Activated CD4-positive, alpha-beta T cell treated with anti-CD3 and anti-CD28 coated beads for 36 hours (primary cell): ENCODE measurements around the gene ATP6V1G3. TPM values are rescaled to one million over a fixed set of nuclear protein-coding genes. Genes with fewer than 3 reads are reported as not detected.
"Not testable (repeated sequence)": the region's sequence is repeated elsewhere in the genome, so short reads cannot be mapped to it uniquely, and the experiment has no call there.

ENCODE experiments used
- ATAC-seq: fragments of 200-7000 bp; cut with Tn5 transposase; one replicate; pipeline ENCODE4 v1.10.0; 2021; ENCODE audit warnings: mild to moderate bottlenecking, moderate library complexity
- CTCF ChIA-PET: fragments of 350-600 bp; sonication (Branson Sonifier 250); formaldehyde crosslinking; loops from one replicate; lab custom pipeline; 2021; ENCODE audit warnings: antibody characterized with exemption; lab: Charles Lee
- POLR2A ChIA-PET: fragments of 350-600 bp; sonication (Branson Sonifier 250); formaldehyde crosslinking; loops from one replicate; lab custom pipeline; 2021; ENCODE audit warnings: antibody characterized with exemption, inconsistent platforms; lab: Charles Lee
- DNase-seq: peaks from one replicate; pipeline ENCODE4 v3.0.0-alpha.2; 2020
- H3K27ac Mint-ChIP-seq: one replicate; pipeline ENCODE4 v1.8.0; 2021; ENCODE audit warnings: mixed read lengths
- H3K27me3 Mint-ChIP-seq: one replicate; pipeline ENCODE4 v1.8.0; 2021; ENCODE audit warnings: mixed read lengths
- H3K36me3 Mint-ChIP-seq: one replicate; pipeline ENCODE4 v1.8.0; 2021; ENCODE audit warnings: low read depth, mixed read lengths
- H3K4me1 Mint-ChIP-seq: one replicate; pipeline ENCODE4 v1.8.0; 2021; ENCODE audit warnings: mixed read lengths
- H3K4me3 Mint-ChIP-seq: one replicate; pipeline ENCODE4 v1.8.0; 2021; ENCODE audit warnings: mild to moderate bottlenecking, moderate library complexity, mixed read lengths
- H3K9me3 Mint-ChIP-seq: one replicate; pipeline ENCODE4 v1.8.0; 2021; ENCODE audit warnings: low read depth, mixed read lengths
- intact Hi-C, 2 experiments: fragments of 100-400 bp; cut with DNase I in 1 of 2; cut with micrococcal nuclease in 1 of 2; formaldehyde crosslinking; loops; one replicate each; pipeline versions ENCODE4 v1.14.2 to v1.15.1; 2022 to 2024; cut with DNase I, micrococcal nuclease
- total RNA-seq, 2 experiments: library from RNA; stranded (reverse); gene quantifications; one replicate each; pipeline ENCODE4 v1.2.3, GENCODE V29; 2021

ATP6V1G3 gene
- total RNA-seq, 2 experiments from 2014 or later = not detected

DNA sequence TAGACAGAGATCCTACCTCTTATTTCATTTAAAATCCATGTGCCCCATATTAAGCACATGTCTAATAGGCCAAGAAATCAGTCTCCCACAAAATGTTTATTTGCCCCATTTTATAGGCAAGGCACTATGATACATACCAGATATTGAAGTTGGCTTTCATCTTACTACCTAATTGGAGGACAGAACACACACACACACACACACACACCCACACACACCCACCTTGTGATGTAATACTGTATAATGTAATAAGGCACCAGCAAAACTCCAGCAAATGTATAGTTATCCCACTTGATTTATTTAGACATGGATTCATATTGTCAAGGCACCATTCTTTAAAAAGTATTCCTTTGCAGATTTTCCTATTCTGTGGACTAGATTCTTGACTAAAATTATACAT lies 56.8 kb downstream of the ATP6V1G3 start:
- intact Hi-C loops = no loop called here

GRCh38 chr1:198483006-198483405 lies 57.5 kb downstream of the ATP6V1G3 start:
- no peak overlapping the region for H3K27ac Mint-ChIP-seq
- POLR2A ChIA-PET = no interaction called here

More for the DNA sequence above, 56.8 kb downstream of the ATP6V1G3 start:
- DNase-seq (no peak), ATAC-seq (no peak)
- Mint-ChIP-seq H3K36me3 (no peaks in the 10 kb centered on the region), H3K4me3 (no peak overlapping the region), H3K27me3 (no peaks in the 10 kb centered on the region), H3K4me1 (no peaks in the 10 kb centered on the region), H3K27ac (no peak overlapping the region), H3K9me3 (peaks cover 3% of the 10 kb centered on the region)
- ChIA-PET POLR2A (no interaction called here), CTCF (interaction anchor here (0.6 kb wide), 1 partner anchor 83 kb away, joined by 3 read pairs; no protein-coding TSS in a partner anchor)

GRCh38 chr1:198481661-198482060 lies 58.8 kb downstream of the ATP6V1G3 start:
- Mint-ChIP-seq H3K4me1 (no peaks in the 10 kb centered on the region), H3K27ac (no peak overlapping the region), H3K27me3 (no peaks in the 10 kb centered on the region), H3K9me3 (peaks cover 3% of the 10 kb centered on the region), H3K36me3 (no peaks in the 10 kb centered on the region), H3K4me3 (no peak overlapping the region)
- ChIA-PET CTCF (interaction anchor here (1.3 kb wide), 1 partner anchor 13 kb away, joined by 4 read pairs; no protein-coding TSS in a partner anchor), POLR2A (no interaction called here)
- no peak for ATAC-seq
- intact Hi-C loops = no loop called here
- no peak for DNase-seq

More at GRCh38 chr1:198483006-198483405, 57.5 kb downstream of the ATP6V1G3 start:
- no peaks in the 10 kb centered on the region for H3K4me1 Mint-ChIP-seq
- no peaks in the 10 kb centered on the region for H3K27me3 Mint-ChIP-seq
- DNase-seq = no peak
- H3K4me3 Mint-ChIP-seq = no peak overlapping the region
- CTCF ChIA-PET = no interaction called here
- no peak for ATAC-seq
- intact Hi-C loops = no loop called here
- H3K36me3 Mint-ChIP-seq = no peaks in the 10 kb centered on the region
- peaks cover 3% of the 10 kb centered on the region for H3K9me3 Mint-ChIP-seq

DNA sequence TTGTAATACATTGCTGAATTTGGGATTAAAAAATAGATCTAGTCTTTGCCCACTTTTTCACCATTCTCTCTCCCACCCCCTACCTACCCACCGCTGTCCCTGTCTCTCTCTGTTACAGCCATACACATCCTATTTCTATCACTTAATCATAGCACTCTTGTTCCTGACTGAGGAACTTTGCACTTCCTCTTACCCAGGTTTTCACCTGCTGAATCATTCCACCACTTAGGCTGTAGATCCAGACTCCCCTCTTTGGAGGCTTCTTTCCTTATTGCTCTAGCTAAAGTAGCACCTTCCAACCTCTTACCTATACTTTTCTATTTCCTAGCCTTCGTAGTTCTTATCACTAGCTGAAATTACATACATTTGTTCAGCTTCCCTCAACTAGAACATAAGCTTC lies 59.6 kb downstream of the ATP6V1G3 start:
- intact Hi-C loops = no loop called here
- Mint-ChIP-seq H3K9me3 (peaks cover 4% of the 10 kb centered on the region), H3K27ac (no peak overlapping the region), H3K36me3 (no peaks in the 10 kb centered on the region), H3K4me1 (no peaks in the 10 kb centered on the region), H3K4me3 (no peak overlapping the region), H3K27me3 (no peaks in the 10 kb centered on the region)
- CTCF ChIA-PET = no interaction called here
- no peak for ATAC-seq
- DNase-seq = no peak
- POLR2A ChIA-PET = no interaction called here

DNA sequence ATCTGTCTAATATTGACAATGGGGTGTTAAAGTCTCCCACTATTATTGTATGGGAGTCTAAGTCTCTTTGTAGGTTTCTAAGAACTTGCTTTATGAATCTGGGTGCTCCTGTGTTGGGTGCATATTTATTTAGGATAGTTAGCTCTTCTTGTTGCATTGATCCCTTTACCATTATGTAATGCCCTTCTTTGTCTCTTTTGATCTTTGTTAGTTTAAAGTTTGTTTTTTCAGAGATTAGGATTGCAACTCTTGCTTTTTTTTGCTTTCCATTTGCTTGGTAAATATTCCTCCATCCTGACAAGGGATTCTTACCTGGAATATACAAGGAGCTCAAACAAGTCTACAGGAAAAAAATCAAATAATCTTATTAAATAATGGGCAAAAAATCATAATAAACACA lies 63.1 kb downstream of the ATP6V1G3 start:
- H3K4me3 Mint-ChIP-seq, ATAC-seq, DNase-seq, H3K27me3 Mint-ChIP-seq, intact Hi-C loops, POLR2A ChIA-PET, H3K27ac Mint-ChIP-seq, H3K4me1 Mint-ChIP-seq, H3K36me3 Mint-ChIP-seq: not testable (repeated sequence)
- CTCF ChIA-PET = interaction anchor here (0.9 kb wide), 1 partner anchor 12 kb away, joined by 3 read pairs; no protein-coding TSS in a partner anchor
- peaks cover 12% of the 10 kb centered on the region for H3K9me3 Mint-ChIP-seq

Other genes with a start within 250 kb of the ATP6V1G3 start
- 100 to 1,000 TPM; 458 to 564 TPM for gene PTPRC, start 98.4 kb upstream of the ATP6V1G3 start, total RNA-seq